PFSK-1 (cell line): ENCODE data around the gene SF3A2.

ENCODE experiments used
- POLR2AphosphoS5 ChIP-seq: IDR thresholded peaks from 2 replicates; pipeline ENCODE4 v1.6.1; 2012; ENCODE audit warnings: low read depth, mild to moderate bottlenecking, control low read depth, low read length, moderate library complexity
- SIN3A ChIP-seq: IDR thresholded peaks from 2 replicates; pipeline ENCODE4 v1.6.1; 2012; ENCODE audit warnings: mild to moderate bottlenecking, low read length, moderate library complexity, borderline replicate concordance; ENCODE audit not compliant: insufficient read depth
- TF ChIP-seq, protein P1 (sequence below), 2 experiments: IDR thresholded peaks; 2 replicates each; pipeline versions ENCODE4 v1.6.1 to v1.8.0; 2011 to 2012; ENCODE audit warnings: low read depth in 2 of 2, low read length in 2 of 2, control low read depth in 1 of 2, inconsistent platforms in 1 of 2, mild to moderate bottlenecking in 1 of 2, moderate library complexity in 1 of 2; ENCODE audit not compliant: insufficient read depth in 1 of 2

DNA sequence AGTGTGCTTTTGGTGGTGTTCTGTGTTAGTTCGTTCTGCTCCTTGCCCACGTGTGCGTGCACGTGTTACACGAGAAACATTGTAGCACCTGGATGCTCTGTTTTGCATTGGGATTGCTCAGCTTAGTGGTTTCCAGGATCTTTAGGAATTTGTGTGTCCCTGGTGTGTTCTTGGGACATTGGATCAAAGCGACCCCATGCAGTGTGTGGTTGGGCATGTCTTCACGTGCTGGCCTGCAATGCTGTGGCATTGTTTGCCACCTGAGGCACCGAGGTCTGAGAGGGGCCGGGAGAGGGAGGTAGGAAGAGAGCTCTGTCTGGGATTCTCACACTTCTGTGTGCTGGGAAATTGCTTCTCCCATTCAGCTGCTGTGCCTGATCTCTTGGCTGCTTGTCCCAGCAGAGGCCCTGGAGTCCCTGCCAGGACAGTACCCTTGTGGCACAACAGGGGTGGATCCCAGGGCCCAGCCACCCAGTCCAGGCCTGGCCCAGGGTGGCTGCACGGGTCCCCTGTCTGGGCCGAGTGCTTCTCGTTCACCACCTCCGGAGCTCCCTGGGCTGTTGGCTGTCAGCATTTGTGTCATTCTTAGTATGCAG is 11.8 kb upstream of the SF3A2 start:
- no peak for TF ChIP-seq POLR2AphosphoS5
- TF ChIP-seq SIN3A, result no peak
- TF ChIP-seq, protein P1, sequence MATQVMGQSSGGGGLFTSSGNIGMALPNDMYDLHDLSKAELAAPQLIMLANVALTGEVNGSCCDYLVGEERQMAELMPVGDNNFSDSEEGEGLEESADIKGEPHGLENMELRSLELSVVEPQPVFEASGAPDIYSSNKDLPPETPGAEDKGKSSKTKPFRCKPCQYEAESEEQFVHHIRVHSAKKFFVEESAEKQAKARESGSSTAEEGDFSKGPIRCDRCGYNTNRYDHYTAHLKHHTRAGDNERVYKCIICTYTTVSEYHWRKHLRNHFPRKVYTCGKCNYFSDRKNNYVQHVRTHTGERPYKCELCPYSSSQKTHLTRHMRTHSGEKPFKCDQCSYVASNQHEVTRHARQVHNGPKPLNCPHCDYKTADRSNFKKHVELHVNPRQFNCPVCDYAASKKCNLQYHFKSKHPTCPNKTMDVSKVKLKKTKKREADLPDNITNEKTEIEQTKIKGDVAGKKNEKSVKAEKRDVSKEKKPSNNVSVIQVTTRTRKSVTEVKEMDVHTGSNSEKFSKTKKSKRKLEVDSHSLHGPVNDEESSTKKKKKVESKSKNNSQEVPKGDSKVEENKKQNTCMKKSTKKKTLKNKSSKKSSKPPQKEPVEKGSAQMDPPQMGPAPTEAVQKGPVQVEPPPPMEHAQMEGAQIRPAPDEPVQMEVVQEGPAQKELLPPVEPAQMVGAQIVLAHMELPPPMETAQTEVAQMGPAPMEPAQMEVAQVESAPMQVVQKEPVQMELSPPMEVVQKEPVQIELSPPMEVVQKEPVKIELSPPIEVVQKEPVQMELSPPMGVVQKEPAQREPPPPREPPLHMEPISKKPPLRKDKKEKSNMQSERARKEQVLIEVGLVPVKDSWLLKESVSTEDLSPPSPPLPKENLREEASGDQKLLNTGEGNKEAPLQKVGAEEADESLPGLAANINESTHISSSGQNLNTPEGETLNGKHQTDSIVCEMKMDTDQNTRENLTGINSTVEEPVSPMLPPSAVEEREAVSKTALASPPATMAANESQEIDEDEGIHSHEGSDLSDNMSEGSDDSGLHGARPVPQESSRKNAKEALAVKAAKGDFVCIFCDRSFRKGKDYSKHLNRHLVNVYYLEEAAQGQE (IDR thresholded peaks at IDR 0.05; ENCODE audit: insufficient read depth in 1 of 2, low read depth in 2 of 2, low read length in 2 of 2), result no peak
